ENCODE measurements around the gene CEBPE.

Gene CEBPE

DNA sequence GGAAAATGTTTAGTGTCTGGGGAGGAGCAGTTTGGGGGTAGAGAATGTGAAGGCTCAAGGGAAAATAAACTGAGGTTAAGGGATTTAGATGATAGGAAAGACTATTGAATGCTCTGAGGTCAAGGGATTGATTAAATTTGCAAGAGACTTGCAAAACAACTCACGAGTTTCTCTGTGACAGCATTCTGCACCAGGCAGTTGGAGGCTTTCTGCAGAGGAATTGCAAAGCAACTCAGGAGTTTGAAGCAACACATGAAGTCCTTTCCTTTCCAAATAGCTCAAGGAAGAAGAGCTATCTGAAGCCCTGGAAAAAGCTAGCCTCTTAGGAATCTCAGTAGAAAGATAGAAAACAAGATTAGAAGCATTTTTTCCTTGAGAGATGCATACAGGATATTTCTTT is 40.5 kb upstream of the CEBPE start:
- DNase-seq (ENCODE audit: low spot score) (no peak), ATAC-seq (ENCODE audit: low read depth) (no peak)
- H3K27ac ChIP-seq (ENCODE audit: poor library complexity, severe bottlenecking): no peak overlapping the region
- H3K9me3 ChIP-seq (ENCODE audit: severe bottlenecking): no peaks in the 10 kb centered on the region
- no peaks in the 10 kb centered on the region for H3K27me3 ChIP-seq (ENCODE audit: insufficient read depth, poor library complexity, severe bottlenecking)
- H3K4me3 ChIP-seq (ENCODE audit: severe bottlenecking): no peak overlapping the region
- peaks cover 23% of the 10 kb centered on the region for H3K4me1 ChIP-seq (ENCODE audit: insufficient read depth, poor library complexity, severe bottlenecking)
- TF ChIP-seq, protein P1, sequence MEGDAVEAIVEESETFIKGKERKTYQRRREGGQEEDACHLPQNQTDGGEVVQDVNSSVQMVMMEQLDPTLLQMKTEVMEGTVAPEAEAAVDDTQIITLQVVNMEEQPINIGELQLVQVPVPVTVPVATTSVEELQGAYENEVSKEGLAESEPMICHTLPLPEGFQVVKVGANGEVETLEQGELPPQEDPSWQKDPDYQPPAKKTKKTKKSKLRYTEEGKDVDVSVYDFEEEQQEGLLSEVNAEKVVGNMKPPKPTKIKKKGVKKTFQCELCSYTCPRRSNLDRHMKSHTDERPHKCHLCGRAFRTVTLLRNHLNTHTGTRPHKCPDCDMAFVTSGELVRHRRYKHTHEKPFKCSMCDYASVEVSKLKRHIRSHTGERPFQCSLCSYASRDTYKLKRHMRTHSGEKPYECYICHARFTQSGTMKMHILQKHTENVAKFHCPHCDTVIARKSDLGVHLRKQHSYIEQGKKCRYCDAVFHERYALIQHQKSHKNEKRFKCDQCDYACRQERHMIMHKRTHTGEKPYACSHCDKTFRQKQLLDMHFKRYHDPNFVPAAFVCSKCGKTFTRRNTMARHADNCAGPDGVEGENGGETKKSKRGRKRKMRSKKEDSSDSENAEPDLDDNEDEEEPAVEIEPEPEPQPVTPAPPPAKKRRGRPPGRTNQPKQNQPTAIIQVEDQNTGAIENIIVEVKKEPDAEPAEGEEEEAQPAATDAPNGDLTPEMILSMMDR (IDR thresholded peaks at IDR 0.05; ENCODE audit: poor library complexity, severe bottlenecking): no peak
- no peaks in the 10 kb centered on the region for H3K36me3 ChIP-seq (ENCODE audit: low read depth)

GRCh38 chr14:23158779-23159178 is 39.7 kb upstream of the CEBPE start:
- H3K4me1 ChIP-seq (ENCODE audit: insufficient read depth, poor library complexity, severe bottlenecking): peaks cover 30% of the 10 kb centered on the region
- ATAC-seq (ENCODE audit: low read depth) (no peak), DNase-seq (ENCODE audit: low spot score) (no peak)
- H3K4me3 ChIP-seq (ENCODE audit: severe bottlenecking): no peak overlapping the region
- TF ChIP-seq, protein P1 (IDR thresholded peaks at IDR 0.05; ENCODE audit: poor library complexity, severe bottlenecking): no peak
- H3K27me3 ChIP-seq (ENCODE audit: insufficient read depth, poor library complexity, severe bottlenecking): no peaks in the 10 kb centered on the region
- no peaks in the 10 kb centered on the region for H3K36me3 ChIP-seq (ENCODE audit: low read depth)
- H3K9me3 ChIP-seq (ENCODE audit: severe bottlenecking): no peaks in the 10 kb centered on the region
- H3K27ac ChIP-seq (ENCODE audit: poor library complexity, severe bottlenecking): no peak overlapping the region

DNA sequence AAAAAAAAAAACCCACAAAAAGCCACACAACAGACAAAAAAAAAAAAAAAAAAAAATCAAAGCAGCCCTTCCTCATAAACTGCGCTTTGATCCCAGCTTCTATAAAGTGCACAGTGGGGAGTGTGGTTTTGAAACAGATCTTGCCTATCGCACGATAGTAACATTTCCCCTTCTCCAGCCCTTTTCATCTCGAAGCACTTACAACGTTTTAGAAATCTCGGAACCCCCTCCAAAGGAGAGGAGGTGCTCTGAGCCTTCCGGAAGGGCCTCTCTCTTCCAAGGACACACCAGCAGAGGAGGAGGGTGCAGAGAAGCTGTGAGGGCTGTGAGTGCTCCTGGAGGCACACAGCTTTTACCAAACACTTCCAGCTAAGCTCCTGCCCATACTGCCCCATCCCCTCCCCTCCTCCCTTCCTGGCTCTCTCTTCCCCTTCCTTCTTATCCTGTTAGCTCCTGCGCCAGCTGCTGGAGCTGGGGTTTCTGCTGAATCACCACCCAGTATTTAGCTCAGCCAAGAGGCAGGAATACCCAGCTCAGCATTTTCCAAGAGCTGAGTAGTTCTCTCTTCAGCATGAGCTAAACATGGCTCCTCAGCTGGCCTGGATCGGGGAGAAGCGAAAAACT is 36.0 kb upstream of the CEBPE start:
- TF ChIP-seq, protein P1 (IDR thresholded peaks at IDR 0.05; ENCODE audit: poor library complexity, severe bottlenecking): no peak
- H3K4me1 ChIP-seq (ENCODE audit: insufficient read depth, poor library complexity, severe bottlenecking): peaks cover 25% of the 10 kb centered on the region
- peak overlapping the region; percentile 48 for H3K27ac ChIP-seq (ENCODE audit: poor library complexity, severe bottlenecking)
- DNase-seq (ENCODE audit: low spot score) (no peak), ATAC-seq (ENCODE audit: low read depth) (peak; percentile 73)
- H3K4me3 ChIP-seq (ENCODE audit: severe bottlenecking): no peak overlapping the region
- no peaks in the 10 kb centered on the region for H3K27me3 ChIP-seq (ENCODE audit: insufficient read depth, poor library complexity, severe bottlenecking)
- no peaks in the 10 kb centered on the region for H3K36me3 ChIP-seq (ENCODE audit: low read depth)
- H3K9me3 ChIP-seq (ENCODE audit: severe bottlenecking): no peaks in the 10 kb centered on the region

DNA sequence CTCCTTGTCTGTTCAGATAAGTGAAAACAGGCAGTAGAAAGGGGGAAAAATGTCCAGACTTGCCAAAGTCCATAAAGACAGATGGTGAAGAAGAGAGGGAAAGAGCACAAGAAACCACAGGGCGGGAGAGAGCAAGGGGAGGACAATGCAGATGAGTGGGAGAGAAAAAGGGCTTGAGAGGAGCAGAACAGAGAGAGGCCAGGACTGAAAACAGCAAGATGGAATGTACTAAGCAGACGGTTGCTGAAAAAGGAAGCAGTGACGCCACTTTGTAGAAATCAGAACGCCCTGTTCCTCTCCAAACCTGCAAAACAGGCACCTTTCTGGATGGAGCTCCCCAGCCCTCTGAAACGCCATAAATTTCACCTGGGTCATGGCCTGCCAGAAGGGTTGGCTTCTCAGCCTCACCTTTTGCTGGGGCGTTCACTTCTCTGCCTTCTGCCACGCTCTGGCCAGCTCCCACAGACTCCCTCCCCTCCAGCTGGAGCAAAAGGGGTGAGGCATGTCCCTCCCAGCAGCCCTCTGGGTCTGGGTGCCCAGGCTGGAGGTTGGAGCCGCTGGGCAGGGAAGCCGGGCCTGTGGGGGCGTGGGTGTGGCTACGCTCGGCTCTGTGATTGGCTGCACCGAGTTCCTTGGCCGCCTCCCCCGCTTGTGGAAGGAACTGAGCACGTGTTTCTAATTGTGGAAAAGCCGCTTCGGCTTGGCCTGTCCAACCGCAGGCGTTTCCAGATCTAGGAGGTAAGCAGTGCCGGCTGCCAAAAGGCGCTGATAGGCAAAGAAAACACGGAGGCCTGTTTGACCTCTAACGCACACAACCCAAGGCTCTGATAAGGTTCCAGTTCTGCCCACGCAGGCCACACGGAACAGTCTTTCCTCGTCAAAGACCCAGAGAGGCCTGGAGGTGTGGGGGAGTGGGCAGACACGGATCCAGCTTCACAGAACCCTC is 35.1 kb upstream of the CEBPE start:
- no peaks in the 10 kb centered on the region for H3K36me3 ChIP-seq (ENCODE audit: low read depth)
- ATAC-seq (ENCODE audit: low read depth): peak; percentile 65
- H3K27ac ChIP-seq (ENCODE audit: poor library complexity, severe bottlenecking): peak overlapping the region; percentile 48

More for the DNA sequence above, 35.1 kb upstream of the CEBPE start:
- Histone ChIP-seq H3K4me3 (ENCODE audit: severe bottlenecking) (no peak overlapping the region), H3K27me3 (ENCODE audit: insufficient read depth, poor library complexity, severe bottlenecking) (no peaks in the 10 kb centered on the region), H3K9me3 (ENCODE audit: severe bottlenecking) (no peaks in the 10 kb centered on the region), H3K4me1 (ENCODE audit: insufficient read depth, poor library complexity, severe bottlenecking) (peaks cover 29% of the 10 kb centered on the region)
- peak; percentile 86 for DNase-seq (ENCODE audit: low spot score)
- TF ChIP-seq, protein P1 (IDR thresholded peaks at IDR 0.05; ENCODE audit: poor library complexity, severe bottlenecking): no peak
